DMS114 treated with DMSO at 0.1 percent for 48 hours (cell line): ENCODE measurements around the gene DEFB125.

Source experiments
- DNase-seq: peaks from one replicate; lab custom pipeline; 2025; ENCODE audit not compliant: unreplicated experiment; lab: John Stamatoyannopoulos, UW

The DEFB125 gene

DNA sequence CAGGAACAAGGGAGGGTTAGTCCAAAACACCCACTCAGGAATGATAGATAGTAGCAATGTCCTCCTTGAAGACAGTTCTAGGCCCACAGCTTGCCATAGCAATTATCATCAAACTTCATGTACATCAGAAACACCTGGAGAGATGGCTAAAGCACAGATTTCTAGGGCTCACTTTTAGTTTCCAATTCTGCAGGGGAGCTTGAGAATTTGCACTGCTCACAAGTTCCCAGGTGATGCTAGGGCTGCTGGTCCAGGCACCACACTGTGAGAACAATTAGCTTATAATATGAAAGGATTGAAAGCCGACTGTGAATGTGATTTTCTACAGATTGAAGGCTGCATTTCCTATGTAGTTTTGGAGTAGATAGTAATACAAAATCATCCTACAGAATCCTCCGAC, 58.4 kb downstream of the DEFB125 start:
- DNase-seq, result no peak
